ENCODE results near the gene USB1.

Gene USB1

DNA sequence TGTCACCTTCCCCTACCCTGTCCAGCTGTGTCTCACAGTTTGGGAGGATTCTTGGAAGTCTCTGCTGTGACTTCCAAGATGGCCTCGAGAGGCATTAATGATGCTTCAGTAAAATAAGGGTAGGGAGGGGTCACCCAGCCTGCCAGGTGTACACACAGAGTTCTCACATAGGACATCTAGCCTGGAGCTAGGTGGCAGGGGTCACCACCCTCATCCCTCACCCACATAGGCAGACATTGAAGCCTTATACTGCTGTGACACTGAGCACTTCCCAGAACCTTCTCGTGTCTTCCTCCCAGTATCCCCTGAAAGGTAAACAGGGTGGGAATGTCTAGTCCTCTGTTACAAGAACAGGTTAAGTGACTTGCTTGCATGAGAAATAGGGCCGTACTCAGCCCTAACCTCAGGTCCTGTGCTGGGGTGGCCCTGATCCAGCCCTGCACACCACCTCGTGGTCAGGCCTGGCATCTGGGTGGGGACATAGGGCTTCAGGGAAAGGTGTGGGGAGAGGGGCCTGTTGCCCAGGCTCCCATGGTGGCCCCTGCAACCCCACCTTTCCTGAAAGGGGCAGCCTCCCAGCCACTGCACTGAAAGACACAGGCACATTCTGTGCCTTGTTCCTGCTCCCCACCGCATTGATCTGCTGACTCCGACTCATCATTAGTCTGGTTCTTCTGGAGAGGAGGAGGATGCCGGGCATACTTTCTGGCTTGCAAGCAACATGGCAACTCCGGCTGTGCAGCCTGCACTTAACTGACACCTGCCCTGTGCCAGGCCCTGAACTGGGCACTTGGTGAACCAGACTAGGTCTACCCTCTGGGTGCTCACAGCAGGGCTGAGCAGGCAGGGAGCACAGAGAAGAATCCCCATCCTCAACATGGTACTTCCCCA is 20.7 kb downstream of the USB1 start:
- no peak for DNase-seq

DNA sequence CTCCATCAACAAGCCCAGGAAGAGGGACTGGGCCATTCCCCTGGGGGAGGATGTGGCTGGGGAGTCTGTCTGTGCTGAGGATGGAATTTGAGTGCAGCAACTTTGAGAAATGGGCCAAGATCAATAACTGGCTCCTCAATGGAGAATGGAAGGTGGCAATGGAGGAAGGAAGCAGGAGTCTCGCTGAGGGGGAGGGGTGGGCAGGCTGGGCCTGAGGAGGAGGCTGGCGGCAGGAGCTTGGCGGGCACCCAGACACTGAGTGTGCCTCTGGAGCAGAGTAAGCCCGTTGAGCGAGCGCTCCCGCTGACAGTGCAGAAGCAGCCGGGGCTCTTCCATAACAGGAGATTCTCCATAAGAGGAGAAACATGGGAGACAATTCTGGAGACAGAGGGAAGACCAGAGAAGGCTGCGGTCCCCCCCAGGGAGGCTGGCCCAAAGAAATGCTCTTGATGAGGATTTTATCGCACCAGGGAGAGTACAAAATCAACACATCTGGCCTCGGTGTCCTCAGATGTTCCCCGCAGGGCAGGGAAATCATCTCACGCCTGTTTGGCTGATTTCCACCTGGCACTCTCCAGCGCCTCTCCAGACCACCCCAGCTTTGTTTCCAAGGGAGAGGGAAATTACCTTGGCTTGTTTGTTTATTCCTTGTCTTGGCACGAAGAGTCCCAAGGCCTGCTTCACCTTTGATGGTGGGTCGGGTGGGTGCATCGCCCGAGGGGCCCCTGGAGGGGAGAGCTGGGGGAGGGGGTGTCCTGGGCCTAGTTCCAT is 21.6 kb downstream of the USB1 start:
- peak; percentile 54 for DNase-seq

DNA sequence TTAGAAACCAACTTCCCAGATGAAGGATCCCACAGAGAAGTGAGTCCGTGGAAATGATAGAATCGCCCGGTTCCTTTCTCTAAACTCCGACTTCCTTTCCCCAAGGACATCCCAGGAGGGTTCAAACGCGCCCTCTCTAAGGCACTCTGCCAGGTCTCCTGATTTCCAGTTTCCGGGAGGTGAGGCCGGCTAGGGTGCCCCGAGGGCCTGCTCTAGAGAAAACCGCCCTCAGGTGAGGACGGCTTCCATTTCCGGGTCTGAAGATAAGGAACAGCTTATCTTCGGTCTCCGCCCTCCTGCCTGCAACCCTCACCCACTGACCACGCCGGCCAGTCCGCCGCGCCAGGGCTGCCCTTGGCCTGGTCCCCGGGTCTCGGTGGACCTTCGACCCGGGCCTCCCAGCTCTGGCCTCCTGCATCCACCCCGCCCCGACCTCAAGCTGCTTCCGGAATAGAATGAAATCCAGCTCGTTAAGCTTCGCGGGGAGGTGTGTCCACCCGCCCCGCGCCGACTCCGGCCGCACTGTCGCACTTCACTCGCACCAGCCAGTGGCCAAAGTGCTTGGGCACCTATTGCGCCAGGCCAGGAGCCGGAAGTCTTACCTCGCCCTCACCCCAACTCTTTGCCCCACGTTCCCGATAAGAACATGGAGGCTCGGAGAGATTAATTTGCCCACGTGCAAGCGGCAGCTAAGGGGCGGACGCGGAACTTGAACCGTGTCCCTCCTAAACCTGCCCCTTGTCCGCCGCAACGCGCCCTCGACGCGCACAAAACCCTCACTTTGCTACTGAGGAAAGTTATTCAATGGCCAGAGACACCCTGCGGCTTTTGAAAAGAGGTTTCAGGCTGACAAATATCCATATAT is 23.5 kb downstream of the USB1 start:
- no peak for DNase-seq

- peak; percentile 69 for DNase-seq
Measured at GRCh38 chr16:58025351-58026138, 24.3 kb downstream of the USB1 start, which contains the start of gene MMP15. MMP15 (plus strand) TSS chr16:58025754; CDS start chr16:58026351, 597 bp downstream.

- DNase-seq: no peak
Measured at GRCh38 chr16:58026139-58026704, 25.0 kb downstream of the USB1 start.

DNA sequence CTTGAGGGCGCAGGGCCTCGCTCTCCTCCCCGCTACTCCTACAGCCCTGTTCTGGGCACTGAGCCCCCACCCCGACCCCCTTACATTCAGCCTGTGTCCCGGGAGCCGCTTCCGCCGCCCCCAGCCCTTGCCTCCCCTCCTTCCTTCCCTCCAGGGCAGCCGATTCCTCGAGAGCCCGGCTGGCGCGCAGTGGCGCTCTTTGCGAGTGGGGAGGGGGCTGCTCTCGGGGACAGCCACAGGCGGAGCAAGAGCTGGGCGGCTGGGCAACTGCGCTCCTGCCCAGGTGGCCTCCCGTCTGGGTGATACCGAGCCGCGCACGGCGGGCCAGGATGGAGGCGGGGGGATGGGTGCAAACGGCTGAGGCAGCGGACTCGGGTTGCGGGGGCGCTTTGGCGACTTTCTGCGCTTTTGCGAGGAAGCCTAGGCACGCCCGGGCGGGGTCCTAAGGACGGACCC is 25.5 kb downstream of the USB1 start:
- DNase-seq: no peak

- DNase-seq: peak; percentile 53
Measured at GRCh38 chr16:58027161-58027915, 26.1 kb downstream of the USB1 start.

- no peak for DNase-seq
Measured at GRCh38 chr16:58027916-58028455, 26.8 kb downstream of the USB1 start.

DNA sequence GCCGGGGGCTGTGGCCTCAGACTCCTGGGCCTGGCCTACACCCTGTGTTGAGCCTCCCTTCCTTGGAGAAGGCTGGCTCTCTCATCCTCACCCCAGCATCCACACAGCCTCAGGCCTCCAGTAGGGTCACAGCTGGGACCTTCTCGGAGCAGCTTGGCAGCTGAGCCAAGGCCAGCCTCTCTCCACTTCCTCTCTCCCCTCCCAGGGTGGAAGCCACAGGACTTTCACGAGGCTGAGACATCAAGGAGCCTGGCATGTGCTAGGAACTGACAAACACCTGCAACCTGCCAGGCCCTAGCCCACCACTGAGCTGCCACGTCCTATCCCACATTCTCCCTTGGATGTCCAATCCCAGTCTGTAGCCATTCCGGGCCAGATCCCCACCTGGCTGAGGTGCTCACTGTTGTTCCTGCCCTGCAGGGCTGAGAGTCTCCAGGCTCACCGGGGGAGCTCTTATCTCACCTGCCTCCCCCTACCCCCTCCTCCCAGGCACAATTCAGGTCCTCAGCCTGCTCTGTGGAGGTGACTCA is 27.4 kb downstream of the USB1 start:
- no peak for DNase-seq

DNA sequence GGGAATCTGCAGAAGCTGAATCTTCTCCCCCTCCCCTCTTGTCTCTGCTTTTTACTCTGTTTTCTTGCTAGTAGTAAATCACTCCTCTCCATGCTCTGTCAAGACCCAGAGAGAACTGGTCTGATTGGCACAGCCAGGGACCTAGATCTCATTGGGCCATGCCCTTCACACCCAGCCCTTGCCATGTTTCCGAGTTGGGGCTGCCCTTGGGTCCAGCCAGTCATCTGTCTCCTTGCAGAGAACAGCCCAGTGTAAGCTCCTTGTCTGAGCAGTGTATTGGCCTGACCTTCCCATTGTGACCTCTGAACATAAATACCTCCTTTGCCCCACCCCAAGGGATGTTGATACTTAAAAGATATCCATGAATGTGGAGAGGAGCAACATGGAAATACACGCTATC is 28.2 kb downstream of the USB1 start:
- no peak for DNase-seq

GRCh38 chr16:58030136-58030840 is 29.1 kb downstream of the USB1 start:
- no peak for DNase-seq

DNA sequence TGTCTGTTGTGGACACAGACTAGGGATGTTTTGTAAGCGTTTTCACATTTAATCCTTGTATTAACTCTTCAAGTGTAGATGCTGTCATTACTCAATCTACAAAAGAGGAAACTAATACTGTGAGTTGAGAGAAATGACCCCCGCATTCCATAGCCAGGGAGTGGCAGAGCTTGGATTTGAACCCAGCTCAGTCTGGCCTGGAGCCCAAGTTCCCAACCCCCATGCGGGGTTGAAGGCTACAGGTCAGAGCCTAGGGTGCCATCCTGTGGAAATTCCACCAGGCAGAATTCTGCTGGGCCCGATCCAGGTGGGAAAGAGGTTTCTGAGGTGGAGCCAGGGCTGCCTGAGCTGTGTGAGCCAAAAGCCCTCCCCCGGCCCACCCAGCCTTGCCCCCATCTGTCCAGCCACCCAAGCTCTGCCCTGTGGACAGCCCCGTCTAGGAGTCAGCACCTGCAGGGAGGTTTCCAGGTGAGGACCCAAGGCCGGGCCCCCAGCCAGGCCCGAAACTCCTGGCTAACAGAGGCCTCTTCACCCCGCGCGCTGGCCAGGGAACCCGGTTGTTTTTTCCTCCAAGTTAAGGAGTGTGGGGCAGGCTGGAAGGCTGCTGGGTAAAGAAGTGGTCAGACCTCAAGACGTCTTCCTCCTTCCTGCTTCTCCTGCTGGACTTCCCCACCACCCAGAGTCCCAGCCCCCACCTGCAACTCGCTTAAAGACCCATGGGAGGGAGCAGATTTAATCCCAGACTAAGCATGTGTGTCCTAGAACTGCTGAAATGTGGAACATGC is 30.0 kb downstream of the USB1 start:
- no peak for DNase-seq

DNA sequence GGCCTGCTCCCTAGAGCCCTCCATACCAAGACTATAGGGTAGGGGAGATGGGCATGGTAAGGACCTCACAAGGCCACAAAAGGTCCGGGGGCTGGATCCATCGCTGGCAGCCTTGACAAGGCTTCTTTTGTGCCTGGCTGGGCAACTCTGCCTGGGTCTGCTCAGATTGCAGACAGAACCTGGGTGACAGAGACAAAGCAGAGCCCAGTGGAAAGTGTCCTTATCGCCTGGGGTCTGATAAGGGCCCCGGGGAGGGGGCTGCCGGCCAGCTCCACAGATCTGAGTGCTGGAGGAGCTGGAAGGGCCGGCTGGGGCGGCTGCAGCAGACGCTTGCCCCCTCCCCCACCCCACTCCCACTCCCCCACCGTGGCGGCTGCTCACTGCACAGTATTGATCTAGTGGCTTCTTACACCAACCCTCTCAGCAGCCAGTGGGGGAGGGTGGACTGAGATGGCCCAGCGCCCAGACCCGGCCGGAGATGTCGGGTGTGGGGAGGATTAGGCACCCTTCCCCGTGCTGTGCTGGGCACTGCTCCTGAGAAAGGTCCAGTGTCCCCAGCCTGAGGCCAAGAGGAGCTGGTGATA is 31.6 kb downstream of the USB1 start:
- DNase-seq: no peak

- DNase-seq: no peak
Measured at GRCh38 chr16:58034128-58034685, 33.0 kb downstream of the USB1 start.

- DNase-seq: no peak
Measured at GRCh38 chr16:58034774-58035173, 33.6 kb downstream of the USB1 start.

- DNase-seq: no peak
Measured at GRCh38 chr16:58035356-58036170, 34.4 kb downstream of the USB1 start.

GRCh38 chr16:58036943-58037342 is 35.7 kb downstream of the USB1 start:
- DNase-seq: no peak

All from kidney glomerular epithelial cell (primary cell).